GM10266 (cell line): ENCODE data around the gene OSTF1.

Source experiments
- DNase-seq: peaks from one replicate; pipeline ENCODE4 v3.0.0; 2012; ENCODE audit errors: extremely low spot score
- TF ChIP-seq, protein P1 (sequence below): IDR thresholded peaks from 2 replicates; pipeline ENCODE4 v1.5.1; 2012; ENCODE audit warnings: mild to moderate bottlenecking, low read depth; ENCODE audit not compliant: control insufficient read depth, insufficient read depth; ENCODE audit errors: missing control alignments

OSTF1 gene

DNA sequence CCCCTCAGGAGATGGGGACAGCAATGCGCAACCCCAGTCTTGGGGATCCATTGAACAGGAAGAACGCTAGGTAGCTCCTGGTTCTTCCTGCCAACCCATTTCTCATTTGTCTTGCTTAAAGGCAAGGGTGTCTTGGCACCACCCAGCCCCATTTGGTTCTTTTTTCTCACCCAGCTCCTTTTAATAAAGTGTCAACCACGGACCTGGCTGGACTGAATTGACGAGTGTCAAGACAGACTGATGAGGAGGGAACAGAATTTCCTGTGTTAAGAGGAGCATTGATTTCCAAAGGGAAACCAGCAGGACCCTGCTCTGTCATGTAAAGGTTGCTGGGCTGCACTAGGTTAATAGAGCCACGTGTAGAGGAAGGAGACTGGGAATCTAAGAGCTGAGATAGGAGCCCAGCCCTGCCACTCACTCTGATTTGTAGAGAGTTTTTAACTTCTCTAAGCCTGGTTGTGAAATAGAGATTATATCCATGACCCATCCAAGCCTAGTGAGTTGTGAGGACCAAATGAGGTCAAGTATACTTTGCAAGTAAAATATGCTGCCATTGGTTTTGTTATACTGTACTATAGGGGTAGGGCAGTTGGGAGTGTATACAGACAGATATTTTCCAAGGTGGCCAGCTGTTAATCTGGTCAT is 33.7 kb downstream of the OSTF1 start:
- TF ChIP-seq, protein P1, sequence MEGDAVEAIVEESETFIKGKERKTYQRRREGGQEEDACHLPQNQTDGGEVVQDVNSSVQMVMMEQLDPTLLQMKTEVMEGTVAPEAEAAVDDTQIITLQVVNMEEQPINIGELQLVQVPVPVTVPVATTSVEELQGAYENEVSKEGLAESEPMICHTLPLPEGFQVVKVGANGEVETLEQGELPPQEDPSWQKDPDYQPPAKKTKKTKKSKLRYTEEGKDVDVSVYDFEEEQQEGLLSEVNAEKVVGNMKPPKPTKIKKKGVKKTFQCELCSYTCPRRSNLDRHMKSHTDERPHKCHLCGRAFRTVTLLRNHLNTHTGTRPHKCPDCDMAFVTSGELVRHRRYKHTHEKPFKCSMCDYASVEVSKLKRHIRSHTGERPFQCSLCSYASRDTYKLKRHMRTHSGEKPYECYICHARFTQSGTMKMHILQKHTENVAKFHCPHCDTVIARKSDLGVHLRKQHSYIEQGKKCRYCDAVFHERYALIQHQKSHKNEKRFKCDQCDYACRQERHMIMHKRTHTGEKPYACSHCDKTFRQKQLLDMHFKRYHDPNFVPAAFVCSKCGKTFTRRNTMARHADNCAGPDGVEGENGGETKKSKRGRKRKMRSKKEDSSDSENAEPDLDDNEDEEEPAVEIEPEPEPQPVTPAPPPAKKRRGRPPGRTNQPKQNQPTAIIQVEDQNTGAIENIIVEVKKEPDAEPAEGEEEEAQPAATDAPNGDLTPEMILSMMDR, result no peak
- no peak for DNase-seq

DNA sequence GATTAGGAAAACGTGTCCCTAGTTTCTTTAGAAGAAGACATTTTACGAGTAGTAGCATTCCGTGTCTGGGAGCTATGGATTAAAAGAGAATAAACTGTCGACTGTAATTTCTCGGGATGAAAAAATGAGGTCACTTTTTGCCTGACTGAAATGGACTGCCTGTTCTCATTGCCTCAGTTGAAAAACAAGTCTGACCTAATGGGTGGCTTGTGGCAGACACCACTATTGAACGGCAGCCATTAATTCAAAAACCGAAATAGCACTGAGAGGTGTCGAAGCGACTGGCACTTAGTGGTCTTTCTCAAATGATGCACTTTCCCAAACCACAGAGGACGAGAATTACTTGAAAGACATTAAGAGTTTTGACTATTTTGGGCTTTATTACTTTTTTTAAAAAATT is 35.4 kb downstream of the OSTF1 start:
- no peak for DNase-seq
- TF ChIP-seq, protein P1, result no peak

DNA sequence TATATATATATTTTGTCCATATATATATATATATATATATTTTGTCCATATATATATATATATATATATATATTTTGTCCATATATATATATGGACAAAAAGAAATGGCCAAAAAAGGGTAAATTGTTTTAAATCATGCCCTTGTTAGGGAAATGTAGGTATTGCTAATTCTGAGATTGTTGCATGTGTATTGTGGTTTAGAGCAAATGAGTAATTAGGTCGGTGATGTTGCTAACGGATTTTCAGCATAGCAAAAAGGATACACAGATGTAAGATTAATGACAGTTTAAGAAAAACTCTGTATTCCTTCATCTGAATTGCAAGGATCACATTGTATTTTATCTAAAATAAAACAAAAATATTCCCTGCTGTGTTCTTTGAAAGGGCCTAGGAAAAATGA is 40.2 kb downstream of the OSTF1 start:
- no peak for DNase-seq
- TF ChIP-seq, protein P1, result no peak

DNA sequence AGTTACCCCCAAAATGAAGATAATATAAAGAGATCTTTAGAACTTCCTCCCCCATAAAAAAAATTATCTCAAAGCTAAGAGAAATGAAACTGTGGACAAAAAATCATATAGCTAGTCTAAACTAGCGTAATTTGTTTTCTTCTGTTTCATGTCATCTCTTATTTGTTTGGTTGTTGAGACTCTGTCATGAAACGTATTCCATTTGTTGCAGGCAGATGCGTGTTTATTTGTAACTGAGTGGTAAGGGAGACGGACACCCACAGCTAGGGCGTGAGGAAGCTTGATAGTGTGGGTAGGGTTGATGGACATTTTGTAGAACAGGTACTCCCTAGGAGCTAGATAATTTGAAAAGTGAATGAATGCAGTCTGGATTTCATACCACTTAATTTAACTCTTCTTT is 41.9 kb downstream of the OSTF1 start:
- TF ChIP-seq, protein P1, result no peak
- DNase-seq, result no peak

DNA sequence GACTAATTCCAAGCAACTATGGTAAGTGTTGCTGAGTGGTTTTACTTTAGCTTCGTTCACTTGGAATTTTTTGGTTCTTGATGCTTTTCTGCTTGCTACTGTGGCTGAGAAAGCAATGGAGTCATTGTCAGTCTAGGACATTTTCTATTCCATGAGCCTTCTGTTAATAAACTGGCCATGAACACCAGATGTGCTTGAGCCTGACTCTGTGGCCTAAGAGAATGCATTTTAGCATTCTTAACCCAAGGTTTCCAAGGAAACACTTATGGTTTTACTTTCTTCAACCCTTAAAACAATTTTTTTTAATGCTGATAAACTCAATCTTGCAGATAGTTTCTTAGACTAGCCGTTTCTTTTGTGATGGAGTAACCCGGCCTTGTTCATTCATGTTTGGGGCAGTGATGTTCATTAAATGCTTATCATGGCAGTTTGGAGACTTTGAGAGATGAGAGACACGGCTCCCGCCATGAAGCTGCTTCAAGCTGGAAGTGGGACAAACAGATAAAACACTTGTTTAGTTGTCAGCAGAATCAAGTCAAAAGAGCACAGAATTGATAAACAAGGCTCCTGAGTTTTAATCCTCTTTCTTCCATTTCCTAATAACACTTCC is 42.4 kb downstream of the OSTF1 start:
- DNase-seq, result no peak
- TF ChIP-seq, protein P1, result no peak

DNA sequence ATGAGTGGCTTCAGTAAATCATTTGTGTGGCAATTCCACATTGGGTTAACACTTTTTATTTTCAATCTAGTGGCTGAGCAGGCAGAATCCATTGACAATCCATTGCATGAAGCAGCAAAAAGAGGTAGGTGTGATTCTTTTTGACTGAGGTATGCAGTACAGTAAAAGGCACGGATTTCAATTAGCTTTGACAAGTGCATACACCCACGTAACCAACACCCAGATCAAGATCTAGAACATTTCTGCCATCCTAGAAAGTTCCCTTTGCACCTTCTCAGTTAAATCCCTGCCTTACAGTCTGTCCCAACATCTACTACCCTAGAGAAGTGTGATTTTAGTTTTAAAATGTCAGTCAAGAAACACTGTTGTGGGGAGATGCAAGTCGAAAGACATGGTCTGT is 43.4 kb downstream of the OSTF1 start:
- DNase-seq, result no peak
- TF ChIP-seq, protein P1, result no peak

DNA sequence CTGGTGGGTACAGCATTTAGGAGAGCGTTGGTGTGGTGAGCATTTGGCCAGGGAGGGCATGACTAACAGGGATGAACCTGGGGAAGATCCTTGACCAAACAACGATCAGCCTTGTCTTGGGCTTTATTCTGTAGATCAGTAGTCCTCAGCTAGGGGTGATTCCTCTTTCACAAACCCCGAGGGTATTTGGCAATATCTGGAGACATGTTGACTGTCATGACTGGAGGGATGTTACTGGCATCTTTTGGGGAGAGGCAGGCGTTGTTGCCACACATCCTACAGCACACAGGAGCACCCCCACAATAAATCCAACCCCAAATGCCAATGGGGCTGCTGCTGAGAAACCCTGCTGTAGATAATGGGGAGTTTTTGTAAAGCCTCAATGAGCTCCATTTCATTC is 43.9 kb downstream of the OSTF1 start:
- DNase-seq, result no peak
- TF ChIP-seq, protein P1, result no peak
